Neutrophil (primary cell): ENCODE results near the gene MAGEA9.

Experiments
- H3K27ac ChIP-seq: fragments of 200-600 bp; sonication (generic); 2 replicates; pipeline ENCODE4 v1.5.1; 2016; ENCODE audit warnings: mild to moderate bottlenecking, moderate library complexity
- H3K27me3 ChIP-seq: fragments of 200-600 bp; sonication (generic); 2 replicates; pipeline ENCODE4 v1.6.0; 2016; ENCODE audit warnings: mild to moderate bottlenecking
- H3K36me3 ChIP-seq: fragments of 200-600 bp; sonication (generic); 2 replicates; pipeline ENCODE4 v1.5.1; 2017
- H3K4me1 ChIP-seq, 2 experiments: fragments of 200-600 bp in 1 of 2; sonication (generic) in 1 of 2; 1 replicate in 1 of 2; 2 replicates in 1 of 2; pipeline versions ENCODE4 v1.5.1 to v1.6.1; 2013 to 2016; ENCODE audit warnings: low read depth in 1 of 2, low read length in 1 of 2, mild to moderate bottlenecking in 1 of 2, moderate library complexity in 1 of 2; ENCODE audit not compliant: control insufficient read depth in 1 of 2, insufficient read depth in 1 of 2
- H3K4me3 ChIP-seq, 2 experiments: fragments of 200-600 bp in 1 of 2; sonication (generic) in 1 of 2; 1 replicate in 1 of 2; 2 replicates in 1 of 2; pipeline ENCODE4 v1.5.1; 2013 to 2016; ENCODE audit warnings: low read depth in 1 of 2, low read length in 1 of 2, mild to moderate bottlenecking in 1 of 2, moderate library complexity in 1 of 2
- H3K9me3 ChIP-seq: fragments of 200-600 bp; sonication (generic); 2 replicates; pipeline ENCODE4 v1.5.1; 2016
- TF ChIP-seq, protein P1 (sequence below): fragments of 200-600 bp; sonication (generic); IDR thresholded peaks from 2 replicates; pipeline ENCODE4 v1.5.1; 2016; ENCODE audit warnings: antibody characterized with exemption

The MAGEA9 gene

DNA sequence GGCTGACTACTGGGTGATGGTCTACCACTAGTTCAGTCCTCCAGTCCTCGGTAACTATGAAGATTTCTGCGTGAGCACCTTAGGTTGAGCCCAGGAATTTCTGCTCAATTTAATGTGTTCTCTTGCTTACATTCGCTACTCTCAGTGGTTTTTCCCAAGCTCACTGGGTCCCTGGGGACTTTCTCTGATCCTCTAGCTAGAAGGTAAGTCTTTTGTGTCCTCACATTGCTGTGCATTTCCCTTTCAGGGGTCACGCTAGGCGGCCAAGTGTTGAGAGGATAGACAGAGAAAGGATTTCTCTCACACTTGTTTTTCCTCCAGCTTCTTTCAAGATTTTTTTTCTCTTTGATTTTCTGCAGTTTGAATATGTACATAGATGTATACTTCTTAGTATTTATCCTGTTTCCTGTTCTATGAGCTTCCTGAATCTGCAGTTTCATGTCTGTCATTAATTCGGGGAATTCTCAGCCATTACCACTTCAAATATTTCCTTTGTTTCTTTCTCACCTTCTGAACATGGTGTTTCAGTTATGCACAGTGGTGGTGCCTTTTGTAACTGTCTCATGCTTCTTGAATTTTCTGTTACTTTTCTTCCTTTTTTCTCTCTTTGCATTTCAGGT lies 17.5 kb downstream of the MAGEA9 start:
- H3K36me3 ChIP-seq = no peaks in the 10 kb centered on the region

DNA sequence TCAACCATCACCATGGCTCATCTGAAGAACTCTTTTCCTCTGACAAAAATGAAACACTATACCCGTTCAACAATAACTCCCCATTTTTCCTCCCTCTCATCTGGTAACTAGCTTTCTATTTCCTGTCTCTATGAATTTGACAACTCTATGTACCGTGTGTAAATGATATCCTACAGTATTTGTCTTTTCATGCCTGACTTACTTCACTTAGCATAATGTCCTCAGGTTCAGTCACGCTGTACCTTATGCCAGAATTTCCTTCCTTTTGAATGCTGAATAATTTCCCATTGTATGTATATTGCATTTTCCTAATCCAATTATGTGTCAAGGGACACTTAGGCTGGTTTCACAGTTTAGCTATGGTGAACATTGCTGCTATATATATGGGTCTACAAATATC lies 18.2 kb downstream of the MAGEA9 start:
- Histone ChIP-seq H3K4me1 (no peaks in the 10 kb centered on the region), H3K36me3 (no peaks in the 10 kb centered on the region), H3K4me3 (no peak overlapping the region), H3K27ac (no peak overlapping the region), H3K27me3 (no peaks in the 10 kb centered on the region), H3K9me3 (no peaks in the 10 kb centered on the region)
- TF ChIP-seq, protein P1, sequence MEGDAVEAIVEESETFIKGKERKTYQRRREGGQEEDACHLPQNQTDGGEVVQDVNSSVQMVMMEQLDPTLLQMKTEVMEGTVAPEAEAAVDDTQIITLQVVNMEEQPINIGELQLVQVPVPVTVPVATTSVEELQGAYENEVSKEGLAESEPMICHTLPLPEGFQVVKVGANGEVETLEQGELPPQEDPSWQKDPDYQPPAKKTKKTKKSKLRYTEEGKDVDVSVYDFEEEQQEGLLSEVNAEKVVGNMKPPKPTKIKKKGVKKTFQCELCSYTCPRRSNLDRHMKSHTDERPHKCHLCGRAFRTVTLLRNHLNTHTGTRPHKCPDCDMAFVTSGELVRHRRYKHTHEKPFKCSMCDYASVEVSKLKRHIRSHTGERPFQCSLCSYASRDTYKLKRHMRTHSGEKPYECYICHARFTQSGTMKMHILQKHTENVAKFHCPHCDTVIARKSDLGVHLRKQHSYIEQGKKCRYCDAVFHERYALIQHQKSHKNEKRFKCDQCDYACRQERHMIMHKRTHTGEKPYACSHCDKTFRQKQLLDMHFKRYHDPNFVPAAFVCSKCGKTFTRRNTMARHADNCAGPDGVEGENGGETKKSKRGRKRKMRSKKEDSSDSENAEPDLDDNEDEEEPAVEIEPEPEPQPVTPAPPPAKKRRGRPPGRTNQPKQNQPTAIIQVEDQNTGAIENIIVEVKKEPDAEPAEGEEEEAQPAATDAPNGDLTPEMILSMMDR = no peak

More for the DNA sequence above, 17.5 kb downstream of the MAGEA9 start:
- H3K27ac ChIP-seq = no peak overlapping the region
- H3K4me3 ChIP-seq = no peak overlapping the region
- H3K27me3 ChIP-seq = no peaks in the 10 kb centered on the region
- H3K9me3 ChIP-seq = no peaks in the 10 kb centered on the region
- TF ChIP-seq, protein P1 = no peak
- H3K4me1 ChIP-seq = no peaks in the 10 kb centered on the region

DNA sequence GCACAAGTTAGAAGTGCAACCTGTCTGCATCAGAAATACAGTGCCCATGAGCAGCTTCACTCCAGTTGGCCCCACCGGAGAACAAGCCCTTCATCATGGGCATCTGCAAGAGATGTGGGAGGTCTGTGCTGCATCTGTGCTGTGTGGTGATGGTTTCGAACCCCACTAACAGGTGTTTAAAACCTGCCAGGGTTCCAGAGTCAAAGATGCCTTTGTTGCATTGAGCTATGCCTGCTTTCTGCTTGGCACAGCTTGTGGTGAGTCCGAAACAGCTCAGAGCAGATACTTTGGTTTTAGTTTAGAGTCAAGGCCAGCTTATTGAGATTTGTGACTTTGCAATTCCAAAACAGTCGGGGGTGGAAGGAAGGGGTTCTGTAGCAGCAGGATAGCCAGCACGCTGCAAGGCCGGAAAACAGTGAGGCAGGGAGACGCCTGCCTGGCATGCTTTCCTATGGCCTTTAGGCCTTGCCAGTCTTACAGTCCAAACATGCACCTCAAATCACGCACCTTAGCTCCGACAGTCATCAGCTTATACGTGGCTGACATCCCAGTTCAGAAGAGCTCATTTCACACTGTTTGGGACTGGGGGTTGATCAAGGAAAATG lies 21.8 kb downstream of the MAGEA9 start:
- Histone ChIP-seq H3K27ac (no peak overlapping the region), H3K9me3 (no peaks in the 10 kb centered on the region), H3K27me3 (no peaks in the 10 kb centered on the region), H3K4me3 (no peak overlapping the region), H3K36me3 (no peaks in the 10 kb centered on the region), H3K4me1 (no peaks in the 10 kb centered on the region)
- TF ChIP-seq, protein P1 = no peak

DNA sequence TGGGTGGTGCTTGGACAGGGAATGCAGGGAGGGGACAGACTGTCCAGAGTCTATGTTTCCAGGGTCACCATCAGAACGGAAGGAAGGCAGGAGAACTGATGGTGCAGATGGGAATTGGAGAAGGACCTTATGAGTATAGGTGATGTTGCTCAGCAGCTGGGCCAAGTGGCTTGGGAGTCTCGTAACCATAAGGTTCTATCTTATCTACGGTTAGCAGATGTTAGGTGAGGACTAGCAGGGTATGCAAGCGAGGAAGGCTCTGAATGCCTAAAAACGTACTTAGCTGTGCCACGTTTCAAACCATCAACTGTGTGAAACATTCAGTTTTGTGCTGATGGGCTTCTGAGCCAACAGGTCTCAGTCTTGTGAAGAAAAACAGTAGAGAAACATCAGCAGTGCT lies 22.4 kb downstream of the MAGEA9 start:
- TF ChIP-seq, protein P1 = no peak
- no peaks in the 10 kb centered on the region for H3K27me3 ChIP-seq
- H3K9me3 ChIP-seq = no peaks in the 10 kb centered on the region
- no peak overlapping the region for H3K4me3 ChIP-seq
- H3K27ac ChIP-seq = no peak overlapping the region
- H3K4me1 ChIP-seq = no peaks in the 10 kb centered on the region
- H3K36me3 ChIP-seq = no peaks in the 10 kb centered on the region

DNA sequence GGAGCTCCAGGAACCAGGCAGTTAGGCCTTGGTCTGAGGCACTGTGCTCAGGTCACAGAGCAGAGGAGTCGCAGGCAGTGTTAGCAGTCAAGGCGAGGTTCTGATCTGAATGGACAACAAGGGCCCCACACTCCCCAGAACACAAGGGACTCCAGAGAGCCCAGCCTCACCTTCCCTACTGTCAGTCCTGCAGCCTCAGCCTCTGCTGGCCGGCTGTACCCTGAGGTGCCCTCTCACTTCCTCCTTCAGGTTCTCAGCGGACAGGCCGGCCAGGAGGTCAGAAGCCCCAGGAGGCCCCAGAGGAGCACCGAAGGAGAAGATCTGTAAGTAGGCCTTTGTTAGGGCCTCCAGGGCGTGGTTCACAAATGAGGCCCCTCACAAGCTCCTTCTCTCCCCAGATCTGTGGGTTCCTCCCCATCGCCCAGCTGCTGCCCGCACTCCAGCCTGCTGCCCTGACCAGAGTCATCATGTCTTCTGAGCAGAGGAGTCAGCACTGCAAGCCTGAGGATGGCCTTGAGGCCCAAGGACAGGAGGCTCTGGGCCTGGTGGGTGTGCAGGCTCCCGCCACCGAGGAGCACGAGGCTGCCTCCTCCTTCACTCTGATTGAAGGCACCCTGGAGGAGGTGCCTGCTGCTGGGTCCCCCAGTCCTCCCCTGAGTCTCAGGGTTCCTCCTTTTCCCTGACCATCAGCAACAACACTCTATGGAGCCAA lies 26.2 kb downstream of the MAGEA9 start:
- no peaks in the 10 kb centered on the region for H3K36me3 ChIP-seq
- no peaks in the 10 kb centered on the region for H3K9me3 ChIP-seq
- no peaks in the 10 kb centered on the region for H3K4me1 ChIP-seq
- H3K27me3 ChIP-seq = no peaks in the 10 kb centered on the region
- H3K4me3 ChIP-seq = no peak overlapping the region
- H3K27ac ChIP-seq = no peak overlapping the region
- TF ChIP-seq, protein P1 = no peak
